ENCODE measurements around the gene ARL15. TPM values are rescaled to one million over a fixed set of nuclear protein-coding genes. Genes with fewer than 3 reads are reported as not detected.
"Not testable (repeated sequence)": the region's sequence is repeated elsewhere in the genome, so short reads cannot be mapped to it uniquely, and the experiment has no call there.

Gene ARL15
- total RNA-seq, 2 donors from 2014 or later = 12.0 to 13.0 TPM

DNA sequence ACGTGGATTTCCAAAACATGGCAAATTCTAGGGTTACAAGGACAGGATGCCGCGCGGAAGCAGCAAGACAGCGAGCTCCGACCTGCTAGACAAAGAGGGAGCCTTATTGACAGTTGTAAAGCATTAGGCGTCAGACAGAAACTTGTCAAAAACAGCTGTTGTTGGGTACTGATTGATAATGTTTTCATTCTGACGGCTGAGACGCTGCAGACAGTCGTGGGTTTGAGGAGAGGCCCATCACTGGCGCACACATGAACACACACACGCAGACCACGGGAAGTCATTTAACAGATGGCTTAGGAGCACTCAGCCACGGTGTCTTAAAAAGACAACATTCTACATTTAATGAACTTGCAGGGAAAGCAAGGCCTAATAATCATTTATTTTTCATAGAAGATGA, 426.0 kb downstream of the ARL15 start:
- DNase-seq (ENCODE audit: low spot score) (no peak), ATAC-seq (no peak)
- H3K4me3 Mint-ChIP-seq = no peak overlapping the region
- H3K27me3 Mint-ChIP-seq = no peaks in the 10 kb centered on the region
- no peaks in the 10 kb centered on the region for H3K4me1 Mint-ChIP-seq (ENCODE audit: low read depth in 2 of 2)
- no peak overlapping the region for H3K27ac Mint-ChIP-seq
- no peaks in the 10 kb centered on the region for H3K36me3 Mint-ChIP-seq
- H3K9me3 Mint-ChIP-seq = no peaks in the 10 kb centered on the region

DNA sequence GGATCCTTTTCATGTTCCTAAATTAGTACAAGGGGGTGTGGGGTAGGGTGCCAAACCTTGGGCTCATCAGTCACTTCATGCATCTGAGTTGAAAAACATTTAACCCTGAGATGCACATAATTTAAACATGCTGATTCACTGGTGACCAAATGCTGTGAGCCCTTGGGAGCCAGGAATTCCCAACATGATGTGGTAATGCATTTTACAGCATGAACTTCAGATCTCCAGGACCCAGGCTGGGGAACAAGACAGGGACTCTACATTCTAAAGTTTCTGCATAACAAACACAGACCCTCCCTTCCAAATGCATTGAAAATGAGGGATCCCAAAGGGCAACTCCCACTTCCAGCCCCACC, 427.7 kb downstream of the ARL15 start:
- no peak for ATAC-seq

DNA sequence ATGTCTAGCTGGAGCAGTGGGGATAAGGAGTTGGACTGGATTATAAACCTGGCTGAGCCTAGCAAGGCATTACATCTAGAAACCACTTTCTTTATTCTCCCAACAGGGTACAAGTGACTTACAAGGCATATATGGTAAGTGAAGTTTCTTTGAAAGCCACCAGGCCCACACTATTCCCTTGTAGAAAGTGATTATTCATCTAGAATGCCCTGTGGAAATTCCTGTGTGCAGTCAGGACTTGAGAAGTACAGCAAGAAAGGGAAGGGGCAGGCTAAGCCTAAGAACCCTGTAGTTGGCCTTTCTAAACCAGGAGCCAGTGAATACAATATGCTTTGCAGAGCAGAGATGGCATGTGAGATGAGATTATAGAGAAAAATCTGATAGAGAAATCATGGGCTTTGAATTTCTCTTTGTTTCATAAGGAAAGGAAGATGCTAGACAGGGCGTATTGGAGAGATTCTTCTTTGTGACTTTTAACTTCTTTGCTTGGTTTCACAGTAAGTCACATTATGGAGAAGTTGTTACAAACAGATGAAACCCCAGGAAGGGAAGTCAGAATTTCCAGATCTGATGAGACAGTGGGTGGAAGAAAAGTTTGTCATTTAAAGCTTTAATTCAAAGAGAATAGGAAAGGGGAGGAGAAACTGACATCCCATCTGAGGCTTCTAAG, 428.2 kb downstream of the ARL15 start:
- no peak overlapping the region for H3K27ac Mint-ChIP-seq
- DNase-seq (ENCODE audit: low spot score) = no peak
- no peak for ATAC-seq
- H3K27me3 Mint-ChIP-seq = no peaks in the 10 kb centered on the region
- H3K9me3 Mint-ChIP-seq = no peaks in the 10 kb centered on the region
- H3K36me3 Mint-ChIP-seq = no peaks in the 10 kb centered on the region
- H3K4me3 Mint-ChIP-seq = no peak overlapping the region
- no peaks in the 10 kb centered on the region for H3K4me1 Mint-ChIP-seq (ENCODE audit: low read depth in 2 of 2)

More for the DNA sequence above, 427.7 kb downstream of the ARL15 start:
- H3K27ac Mint-ChIP-seq = no peak overlapping the region
- H3K4me3 Mint-ChIP-seq = no peak overlapping the region
- DNase-seq (ENCODE audit: low spot score) = no peak
- H3K9me3 Mint-ChIP-seq = no peaks in the 10 kb centered on the region
- no peaks in the 10 kb centered on the region for H3K36me3 Mint-ChIP-seq
- H3K4me1 Mint-ChIP-seq (ENCODE audit: low read depth in 2 of 2) = no peaks in the 10 kb centered on the region
- no peaks in the 10 kb centered on the region for H3K27me3 Mint-ChIP-seq

DNA sequence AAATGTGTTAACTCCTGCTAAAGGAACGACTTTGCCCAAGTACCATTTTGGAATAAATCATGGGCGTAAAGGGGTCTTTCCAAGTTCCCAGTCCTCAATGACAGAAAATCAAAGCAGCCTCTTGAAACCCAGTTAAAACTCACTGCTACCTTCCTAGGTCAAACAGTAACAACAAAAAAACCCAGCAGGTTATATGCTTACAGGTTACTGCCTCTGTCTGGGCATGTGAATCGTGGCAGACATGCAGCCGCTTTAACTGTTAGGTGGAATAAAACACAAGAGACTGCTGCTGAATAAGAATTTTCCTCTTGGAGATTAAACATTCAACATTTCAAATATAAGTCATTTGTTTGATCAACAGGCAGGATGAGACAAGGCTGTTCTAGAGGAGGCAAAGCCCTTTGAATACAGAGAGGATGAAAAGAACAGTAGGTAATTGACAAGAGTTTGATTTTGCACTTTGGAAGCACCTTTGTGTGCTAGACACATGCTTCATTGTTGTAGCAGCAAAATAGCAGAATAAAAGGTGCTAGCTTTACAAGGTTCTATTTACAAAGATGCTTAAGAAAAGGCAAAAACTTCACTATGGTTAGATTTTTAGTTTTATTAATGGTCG, 430.6 kb downstream of the ARL15 start:
- Mint-ChIP-seq H3K4me1 (ENCODE audit: low read depth in 2 of 2) (no peaks in the 10 kb centered on the region), H3K36me3 (no peaks in the 10 kb centered on the region)
- no peak for ATAC-seq

DNA sequence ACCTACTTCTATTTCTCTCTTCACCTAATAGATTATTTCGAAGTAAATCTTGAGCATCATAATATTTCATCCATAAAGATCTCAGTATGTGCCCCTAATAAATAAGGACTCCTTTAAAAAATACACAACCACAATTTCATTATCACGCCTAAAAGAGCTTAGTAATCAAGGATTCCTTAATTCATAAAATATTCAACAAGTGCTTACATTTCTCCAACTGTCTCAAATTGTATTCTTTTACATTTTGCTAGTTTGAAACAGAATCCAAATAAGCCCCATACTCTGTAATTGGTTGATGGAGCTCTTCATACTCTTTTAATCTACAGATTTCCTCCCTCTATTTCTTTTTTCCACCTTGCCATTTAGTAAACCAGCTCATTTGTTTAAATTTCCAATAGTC, 432.4 kb downstream of the ARL15 start:
- no peaks in the 10 kb centered on the region for H3K27me3 Mint-ChIP-seq
- no peaks in the 10 kb centered on the region for H3K36me3 Mint-ChIP-seq
- H3K9me3 Mint-ChIP-seq = no peaks in the 10 kb centered on the region
- ATAC-seq (no peak), DNase-seq (ENCODE audit: low spot score) (no peak)
- H3K4me3 Mint-ChIP-seq = no peak overlapping the region
- H3K27ac Mint-ChIP-seq = no peak overlapping the region
- H3K4me1 Mint-ChIP-seq (ENCODE audit: low read depth in 2 of 2) = no peaks in the 10 kb centered on the region

More for the DNA sequence above, 430.6 kb downstream of the ARL15 start:
- Mint-ChIP-seq H3K27ac (no peak overlapping the region), H3K27me3 (no peaks in the 10 kb centered on the region), H3K4me3 (no peak overlapping the region), H3K9me3 (no peaks in the 10 kb centered on the region)
- DNase-seq (ENCODE audit: low spot score) = no peak

DNA sequence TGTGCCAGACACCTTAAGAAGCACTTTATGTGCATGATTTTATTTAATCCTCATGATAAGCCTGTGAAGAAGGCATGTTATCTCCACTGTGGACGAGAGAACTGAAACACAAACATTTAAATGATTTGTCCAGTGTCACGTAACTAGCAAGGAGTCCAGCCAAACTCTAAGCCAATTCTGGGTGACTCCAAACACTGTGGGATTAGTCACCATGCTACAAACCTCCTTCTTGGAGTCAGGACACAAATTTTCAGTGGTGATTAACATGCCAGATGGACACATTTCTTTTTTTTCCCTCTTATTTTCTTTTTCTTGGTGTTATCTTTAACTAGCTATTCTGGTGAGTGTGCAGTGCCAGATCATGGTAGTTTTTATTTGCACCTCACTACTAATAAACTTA, 433.1 kb downstream of the ARL15 start:
- Mint-ChIP-seq H3K27ac (no peak overlapping the region), H3K4me1 (ENCODE audit: low read depth in 2 of 2) (no peaks in the 10 kb centered on the region), H3K4me3 (no peak overlapping the region), H3K27me3 (no peaks in the 10 kb centered on the region), H3K36me3 (no peaks in the 10 kb centered on the region), H3K9me3 (no peaks in the 10 kb centered on the region)
- DNase-seq (ENCODE audit: low spot score) (no peak), ATAC-seq (no peak)

DNA sequence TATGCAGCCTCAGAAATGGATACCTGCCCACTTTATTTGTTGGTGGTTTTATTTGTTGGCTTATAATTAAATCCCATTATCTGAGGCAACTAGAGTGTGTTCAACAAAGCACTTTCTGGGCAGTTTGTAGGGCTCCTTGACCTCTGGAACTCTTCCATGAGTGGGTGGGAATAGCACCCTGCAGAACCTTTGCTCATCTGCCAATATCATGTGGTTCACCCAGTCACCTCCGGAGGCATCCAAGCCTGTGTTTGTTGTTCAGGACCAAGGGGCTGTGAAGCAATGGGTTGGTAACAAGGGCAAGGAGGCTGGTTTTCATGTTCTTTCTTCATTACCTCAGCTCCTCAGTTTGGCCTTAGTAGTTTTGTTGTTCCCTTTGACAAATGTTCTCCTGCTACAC, 436.0 kb downstream of the ARL15 start:
- H3K27me3 Mint-ChIP-seq = no peaks in the 10 kb centered on the region
- H3K4me3 Mint-ChIP-seq = no peak overlapping the region
- H3K9me3 Mint-ChIP-seq = no peaks in the 10 kb centered on the region
- no peaks in the 10 kb centered on the region for H3K36me3 Mint-ChIP-seq
- ATAC-seq (no peak), DNase-seq (ENCODE audit: low spot score) (no peak)
- H3K27ac Mint-ChIP-seq = no peak overlapping the region
- no peaks in the 10 kb centered on the region for H3K4me1 Mint-ChIP-seq (ENCODE audit: low read depth in 2 of 2)

DNA sequence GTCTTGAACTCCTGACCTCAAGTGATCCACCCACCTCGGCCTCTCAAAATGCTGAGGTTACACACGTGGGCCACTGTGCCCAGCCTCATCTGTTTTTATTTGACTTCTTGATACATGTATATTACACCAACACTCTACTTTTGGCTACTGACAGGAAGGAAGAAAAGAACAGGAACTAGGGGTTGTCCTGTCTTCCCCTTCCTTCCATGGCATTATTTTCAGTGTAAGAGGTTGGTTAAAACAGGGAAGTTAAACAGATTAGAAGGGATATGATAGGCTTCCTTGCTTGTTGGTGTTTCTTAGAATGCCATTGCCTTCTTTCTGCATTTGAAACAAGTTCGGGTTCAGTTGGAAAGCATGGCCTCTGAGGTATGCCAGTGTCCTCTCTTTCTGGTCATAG, 437.1 kb downstream of the ARL15 start:
- Mint-ChIP-seq H3K27me3 (no peaks in the 10 kb centered on the region), H3K9me3 (no peaks in the 10 kb centered on the region), H3K4me3 (no peak overlapping the region), H3K27ac (no peak overlapping the region), H3K36me3 (no peaks in the 10 kb centered on the region), H3K4me1 (ENCODE audit: low read depth in 2 of 2) (no peaks in the 10 kb centered on the region)
- DNase-seq (ENCODE audit: low spot score) (no peak), ATAC-seq (no peak)

DNA sequence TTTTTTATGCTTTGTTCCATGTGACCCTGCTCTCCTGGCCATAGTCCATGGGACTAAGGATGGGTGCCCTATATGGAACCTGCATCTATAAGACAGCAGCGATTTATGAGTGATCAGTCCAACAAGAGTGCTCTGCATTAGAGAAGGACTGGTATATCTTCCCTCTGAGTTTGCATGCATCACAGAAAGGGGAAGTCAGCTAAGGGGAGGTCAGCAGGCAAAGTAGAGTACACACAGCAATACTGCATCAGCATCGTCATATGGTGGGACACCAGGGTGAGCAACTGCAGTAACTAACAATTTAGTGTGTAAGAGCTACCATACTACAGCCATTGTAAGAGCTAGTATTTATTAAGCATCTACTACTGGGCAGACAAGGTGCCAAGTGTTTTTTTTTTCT, 438.6 kb downstream of the ARL15 start:
- no peak overlapping the region for H3K4me3 Mint-ChIP-seq

DNA sequence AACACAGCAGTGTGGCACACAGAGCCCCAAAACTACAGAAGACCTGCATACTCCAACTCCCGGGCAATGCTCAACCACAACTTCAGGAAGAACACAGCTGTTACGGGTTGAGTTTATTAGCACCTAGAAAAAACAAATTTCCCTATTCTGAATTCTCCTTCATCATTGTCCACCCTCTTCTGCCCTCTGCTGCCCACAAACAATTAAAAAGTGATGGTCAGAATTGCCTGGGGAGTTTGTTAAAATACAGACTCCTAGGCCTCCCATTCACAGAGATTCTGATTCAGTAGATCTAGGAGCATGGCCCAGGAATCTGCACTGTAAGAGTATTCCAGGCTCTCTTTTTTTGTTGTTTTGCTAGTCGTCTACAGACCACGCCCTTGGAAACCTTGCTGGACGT, 439.3 kb downstream of the ARL15 start:
- no peaks in the 10 kb centered on the region for H3K9me3 Mint-ChIP-seq
- H3K27me3 Mint-ChIP-seq = peaks cover 4 to 19% of the 10 kb centered on the region in 2 donors
- no peak for DNase-seq (ENCODE audit: low spot score)
- H3K4me3 Mint-ChIP-seq = no peak overlapping the region
- no peak overlapping the region for H3K27ac Mint-ChIP-seq
- no peaks in the 10 kb centered on the region for H3K36me3 Mint-ChIP-seq
- no peaks in the 10 kb centered on the region for H3K4me1 Mint-ChIP-seq (ENCODE audit: low read depth in 2 of 2)
- ATAC-seq = no peak

More for the DNA sequence above, 438.6 kb downstream of the ARL15 start:
- Mint-ChIP-seq H3K36me3 (no peaks in the 10 kb centered on the region), H3K27me3 (peaks cover 2 to 12% of the 10 kb centered on the region in 2 donors), H3K4me1 (ENCODE audit: low read depth in 2 of 2) (no peaks in the 10 kb centered on the region), H3K9me3 (no peaks in the 10 kb centered on the region), H3K27ac (no peak overlapping the region)
- ATAC-seq (peak in 1 of 2 donors; percentile 36), DNase-seq (ENCODE audit: low spot score) (no peak)

DNA sequence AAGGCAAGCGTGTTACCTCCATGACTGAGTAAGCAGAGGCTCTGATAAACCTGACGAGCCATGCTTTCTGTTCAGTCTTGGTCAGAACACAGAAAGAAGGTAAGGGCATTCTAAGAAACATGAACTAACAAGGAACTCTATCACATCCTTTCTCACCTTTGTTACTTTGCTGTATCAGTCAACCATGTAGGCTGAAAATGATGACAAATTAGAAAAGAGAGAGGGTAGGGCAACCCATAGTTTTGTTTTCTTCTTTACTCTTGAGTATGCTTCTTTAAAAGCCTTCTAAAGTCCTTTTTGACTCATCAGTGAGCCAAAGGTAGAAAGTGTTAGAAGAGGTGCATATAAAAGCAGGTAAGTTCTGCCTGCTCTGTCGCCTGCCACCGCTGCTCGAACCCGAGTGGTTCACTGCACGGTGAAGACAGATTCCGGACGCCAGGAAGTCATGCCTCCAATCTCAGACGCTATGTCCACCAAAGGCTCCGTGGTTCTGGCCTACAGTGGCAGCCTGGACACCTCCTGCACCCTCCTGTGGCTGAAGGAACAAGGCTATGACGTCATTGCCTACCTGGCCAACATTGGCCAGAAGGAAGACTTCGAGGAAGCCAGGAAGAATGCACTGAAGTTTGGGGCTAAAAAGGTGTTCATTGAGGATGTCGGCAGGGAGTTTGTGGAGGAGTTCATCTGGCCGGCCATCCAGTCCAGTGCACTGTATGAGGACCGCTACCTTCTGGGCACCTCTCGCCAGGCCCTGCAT, 451.5 kb downstream of the ARL15 start:
- Mint-ChIP-seq H3K4me3 (no peak overlapping the region), H3K9me3 (no peaks in the 10 kb centered on the region), H3K4me1 (ENCODE audit: low read depth in 2 of 2) (no peaks in the 10 kb centered on the region), H3K27me3 (peaks cover 0 to 9% of the 10 kb centered on the region in 2 donors), H3K36me3 (no peaks in the 10 kb centered on the region), H3K27ac (no peak overlapping the region)
- ATAC-seq (no peak), DNase-seq (ENCODE audit: low spot score) (no peak)

DNA sequence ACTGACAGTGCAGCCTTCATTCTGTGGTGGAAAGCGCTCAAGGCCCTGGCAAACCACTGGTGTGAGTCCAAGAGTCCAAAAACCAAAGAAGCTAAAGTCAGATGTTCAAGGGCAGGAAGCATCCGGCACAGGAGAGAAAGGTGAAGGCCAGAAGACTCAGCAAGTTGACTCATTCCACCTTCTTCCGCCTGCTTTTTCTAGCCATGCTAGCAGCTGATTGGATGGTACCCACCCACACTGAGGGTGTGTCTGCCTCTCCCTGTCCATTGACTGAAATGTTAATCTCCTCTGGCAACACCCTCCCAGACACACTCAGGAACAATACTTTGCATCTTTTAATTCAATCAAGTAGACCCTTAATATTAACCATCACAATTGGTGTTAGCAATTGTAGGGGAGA, 453.9 kb downstream of the ARL15 start:
- no peak overlapping the region for H3K27ac Mint-ChIP-seq
- no peaks in the 10 kb centered on the region for H3K36me3 Mint-ChIP-seq
- peaks cover 5% of the 10 kb centered on the region for H3K9me3 Mint-ChIP-seq
- DNase-seq (ENCODE audit: low spot score) (no peak), ATAC-seq (no peak)
- H3K27me3 Mint-ChIP-seq = peaks cover 4 to 9% of the 10 kb centered on the region in 2 donors
- H3K4me3 Mint-ChIP-seq = no peak overlapping the region
- no peaks in the 10 kb centered on the region for H3K4me1 Mint-ChIP-seq (ENCODE audit: low read depth in 2 of 2)

DNA sequence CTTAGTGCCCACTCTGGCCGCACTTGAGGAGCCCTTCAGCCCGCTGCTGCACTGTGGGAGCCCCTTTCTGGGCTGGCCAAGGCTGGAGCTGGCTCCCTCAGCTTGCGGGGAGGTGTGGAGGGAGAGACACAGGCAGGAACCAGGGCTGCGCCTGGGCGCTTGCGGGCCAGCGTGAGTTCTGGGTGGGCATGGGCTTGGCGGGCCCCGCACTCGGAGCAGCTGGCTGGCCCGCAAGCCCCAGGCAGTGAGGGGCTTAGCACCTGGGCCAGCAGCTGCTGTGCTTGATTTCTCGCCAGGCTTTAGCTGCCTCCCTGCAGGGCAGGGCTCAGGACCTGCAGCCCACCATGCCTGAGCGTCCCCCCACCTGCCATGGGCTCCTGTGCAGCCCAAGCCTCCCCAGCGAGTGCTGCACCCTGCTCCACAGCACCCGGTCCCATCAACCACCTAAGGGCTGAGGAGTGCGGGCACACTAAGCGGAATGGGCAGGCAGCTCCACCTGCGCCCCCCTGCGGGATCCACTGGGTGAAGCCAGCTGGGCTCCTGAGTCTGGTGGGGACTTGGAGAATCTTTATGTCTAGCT, 473.4 kb downstream of the ARL15 start:
- not testable (repeated sequence) for H3K4me3 Mint-ChIP-seq; H3K27me3 Mint-ChIP-seq; H3K4me1 Mint-ChIP-seq (ENCODE audit: low read depth in 2 of 2); ATAC-seq; DNase-seq (ENCODE audit: low spot score); H3K27ac Mint-ChIP-seq
- Mint-ChIP-seq H3K36me3 (peaks cover 12% of the 10 kb centered on the region), H3K9me3 (peaks cover 13% of the 10 kb centered on the region)

DNA sequence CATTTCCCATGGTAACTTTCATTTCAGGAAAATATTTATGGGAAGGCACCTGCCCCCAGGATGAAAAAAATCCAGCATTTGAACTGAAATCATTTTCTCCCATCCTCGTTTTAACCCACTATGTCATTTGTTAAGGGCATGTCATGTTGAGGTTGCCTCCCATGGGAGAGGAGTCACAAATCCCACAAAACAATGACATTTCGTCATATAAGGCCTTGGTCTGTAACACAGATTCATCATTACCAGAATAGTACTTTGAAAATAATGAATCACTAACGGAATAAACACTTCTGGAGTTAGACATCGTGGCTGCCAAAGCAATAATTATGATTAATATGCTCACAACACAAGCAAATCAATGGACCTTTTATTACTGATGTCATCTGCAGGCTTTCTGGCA, 475.9 kb downstream of the ARL15 start:
- no peak overlapping the region for H3K4me3 Mint-ChIP-seq
- H3K9me3 Mint-ChIP-seq = no peaks in the 10 kb centered on the region
- no peaks in the 10 kb centered on the region for H3K36me3 Mint-ChIP-seq
- H3K27me3 Mint-ChIP-seq = peaks cover 0 to 5% of the 10 kb centered on the region in 2 donors
- no peaks in the 10 kb centered on the region for H3K4me1 Mint-ChIP-seq (ENCODE audit: low read depth in 2 of 2)
- H3K27ac Mint-ChIP-seq = no peak overlapping the region
- no peak for ATAC-seq
- DNase-seq (ENCODE audit: low spot score) = no peak
